GM19099 (cell line): Measurements from ENCODE around the gene C8G.

Source experiments
- POLR2A ChIP-seq: IDR thresholded peaks from 3 replicates; pipeline ENCODE4 v1.6.1; 2011; ENCODE audit warnings: low read depth; ENCODE audit not compliant: insufficient read length; ENCODE audit errors: extremely low read depth

The C8G gene

DNA sequence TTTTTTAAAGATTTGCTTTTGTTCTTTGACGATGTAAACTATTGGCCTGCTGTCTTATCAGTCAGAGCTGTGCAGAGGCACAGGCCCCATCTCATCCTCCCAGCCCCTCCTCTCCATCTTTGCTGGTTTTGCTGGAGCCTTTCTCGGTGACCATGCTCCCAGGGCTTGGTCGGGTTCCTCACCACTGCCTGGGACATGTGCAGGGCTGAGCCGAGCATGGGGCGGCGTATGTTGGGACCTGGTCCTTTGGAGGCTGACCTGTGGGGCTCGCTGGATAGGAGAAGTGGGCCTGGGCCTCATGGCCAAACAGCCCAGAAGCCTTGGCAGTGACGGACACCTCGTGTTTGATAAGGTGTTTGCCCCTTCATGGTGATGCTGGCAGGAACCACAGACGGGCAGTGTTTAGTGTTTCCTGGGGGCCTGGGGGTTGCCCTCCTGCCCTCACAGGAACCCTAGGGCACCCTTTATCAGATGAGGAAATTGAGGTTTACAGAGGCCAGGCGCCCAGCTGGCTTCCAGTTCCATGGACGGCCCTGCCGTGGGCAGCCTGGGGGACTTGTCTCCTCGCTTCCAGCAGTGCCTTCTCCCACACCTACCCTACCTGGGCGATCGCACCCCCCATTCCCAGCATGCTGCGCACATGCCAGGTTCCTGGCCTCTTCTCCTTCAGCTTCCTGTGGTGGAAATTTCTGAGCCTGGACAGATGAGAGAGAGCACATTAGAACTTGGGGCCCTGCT lies 31.2 kb upstream of the C8G start:
- TF ChIP-seq POLR2A, result no peak

DNA sequence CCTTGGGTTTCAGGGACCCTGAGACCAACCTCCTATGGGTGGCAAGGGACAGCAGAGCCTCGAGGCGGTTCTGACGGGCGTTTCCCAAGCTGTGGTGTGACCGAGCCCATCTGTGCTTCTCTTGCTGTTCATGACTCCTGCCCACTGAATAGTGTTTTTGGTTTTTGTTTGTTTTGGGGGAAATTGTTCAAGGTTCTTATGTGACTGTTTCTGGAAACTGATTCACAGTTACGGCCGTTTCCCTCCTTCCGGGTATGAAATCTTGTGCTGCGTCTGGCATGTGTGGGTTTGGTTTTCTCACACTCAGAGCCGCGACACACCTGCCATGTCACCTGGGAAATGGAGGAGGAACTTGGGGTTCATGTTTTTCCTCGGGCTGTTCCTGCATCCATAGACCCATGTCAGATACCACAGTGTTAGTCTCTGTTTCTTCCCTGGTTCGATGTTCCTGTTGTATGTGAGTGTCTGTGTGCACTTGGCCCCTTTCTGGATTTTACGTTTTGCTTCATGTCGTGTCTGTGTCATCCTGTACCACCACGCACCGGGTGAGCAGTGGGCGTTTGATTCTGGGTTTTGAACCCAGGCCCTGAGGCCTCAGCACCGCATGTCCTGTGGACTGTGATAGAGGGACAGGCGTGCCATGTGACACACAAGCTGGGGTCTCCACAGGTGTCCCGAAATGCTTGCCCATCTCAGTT lies 29.3 kb upstream of the C8G start:
- no peak for TF ChIP-seq POLR2A

DNA sequence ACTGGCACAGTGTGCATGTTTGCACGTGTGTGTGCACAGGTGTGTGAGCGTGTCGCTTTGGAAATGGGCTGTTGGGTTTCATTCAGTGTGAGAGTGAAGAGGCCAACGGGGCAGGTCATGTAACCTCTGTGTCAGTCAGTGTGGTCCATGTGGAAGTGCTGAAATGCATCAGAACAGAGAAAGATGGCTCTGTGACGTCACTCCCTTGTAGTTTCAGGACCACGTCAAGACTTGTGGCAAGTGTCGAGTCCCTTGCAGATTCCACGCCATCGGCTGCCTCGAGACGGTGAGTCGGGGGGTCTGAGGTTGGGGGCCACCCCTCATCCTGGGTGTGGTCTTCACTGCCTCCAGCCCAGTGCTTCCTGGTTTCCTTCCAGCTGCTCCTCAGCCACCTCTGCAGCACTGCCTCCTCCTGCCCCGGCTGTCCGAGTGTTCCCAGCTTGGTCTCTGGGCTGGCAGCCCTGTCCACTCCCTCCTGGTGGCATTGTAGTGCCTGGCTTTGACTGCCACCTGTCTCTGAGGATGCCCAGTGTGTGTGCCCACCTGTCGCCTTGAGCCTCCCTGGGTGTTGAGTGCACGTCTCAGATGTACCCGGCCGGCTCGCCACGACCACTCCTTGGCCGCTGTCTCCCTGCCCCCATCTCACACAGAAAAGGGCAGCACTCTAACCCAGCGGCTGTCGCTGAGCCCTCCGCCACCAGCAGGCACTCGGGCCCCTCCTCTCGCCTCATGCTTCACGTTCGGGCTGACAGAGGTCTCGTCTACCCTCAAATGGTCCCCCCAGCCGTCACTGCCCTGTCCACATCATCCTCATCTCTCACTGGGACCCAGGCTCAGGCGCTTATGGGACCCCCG lies 28.5 kb upstream of the C8G start:
- TF ChIP-seq POLR2A, result no peak

DNA sequence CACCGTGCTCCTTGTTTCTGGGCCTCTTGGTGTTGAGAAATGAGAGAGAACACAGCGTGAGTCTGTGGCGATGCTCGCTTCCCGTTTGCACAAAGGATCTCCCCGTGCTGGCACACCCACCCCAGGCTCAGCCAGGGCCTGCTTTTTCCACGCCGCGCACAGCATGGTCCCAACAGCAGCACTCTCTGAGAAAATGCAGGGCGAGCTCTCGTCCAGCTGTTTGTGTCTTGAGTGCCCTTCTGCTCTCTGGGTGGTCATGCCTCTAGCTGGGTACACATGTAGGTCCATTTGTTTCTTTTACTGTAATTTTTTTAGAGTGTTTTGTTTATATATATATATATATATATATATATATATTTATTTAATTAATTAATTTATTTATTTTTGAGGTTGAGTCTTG lies 27.1 kb upstream of the C8G start:
- TF ChIP-seq POLR2A, result no peak

DNA sequence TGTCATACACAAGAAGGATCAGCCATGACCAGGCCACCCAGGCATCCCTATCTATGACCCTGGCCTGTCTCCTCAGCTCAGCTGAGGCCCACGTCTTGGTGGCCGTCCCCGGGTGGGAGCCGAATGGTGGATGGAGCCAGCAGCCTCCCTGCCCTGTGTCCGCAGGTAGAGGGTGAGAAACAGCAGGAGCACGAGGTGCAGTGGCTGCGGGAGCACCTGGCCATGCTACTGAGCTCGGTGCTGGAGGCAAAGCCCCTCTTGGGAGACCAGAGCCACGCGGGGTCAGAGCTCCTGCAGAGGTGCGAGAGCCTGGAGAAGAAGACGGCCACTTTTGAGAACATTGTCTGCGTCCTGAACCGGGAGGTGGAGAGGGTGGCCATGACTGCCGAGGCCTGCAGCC lies 25.0 kb upstream of the C8G start:
- TF ChIP-seq POLR2A, result no peak

GRCh38 chr9:136920734-136921231 lies 24.3 kb upstream of the C8G start:
- no peak for TF ChIP-seq POLR2A

DNA sequence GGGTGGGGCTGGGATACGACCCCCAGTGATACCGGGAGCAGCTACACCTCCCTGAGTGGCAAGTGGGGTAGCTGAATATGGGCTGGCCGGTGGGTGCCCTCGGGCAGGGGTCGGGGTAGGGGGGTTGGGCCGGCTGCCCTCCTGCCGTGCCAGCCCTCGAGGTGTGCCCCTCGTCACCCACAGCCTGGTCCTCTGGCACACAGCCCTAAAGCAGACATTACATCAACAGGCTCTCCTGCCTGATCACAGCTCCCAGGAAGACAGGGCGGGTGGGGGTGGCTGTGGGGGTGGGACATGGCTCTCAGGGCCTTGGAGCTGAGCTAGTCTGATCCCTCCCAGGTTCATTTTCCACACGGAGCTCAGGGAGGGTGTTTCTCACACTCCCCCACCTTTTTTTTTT lies 23.7 kb upstream of the C8G start:
- no peak for TF ChIP-seq POLR2A

GRCh38 chr9:136921718-136922117 lies 23.3 kb upstream of the C8G start:
- no peak for TF ChIP-seq POLR2A

- TF ChIP-seq POLR2A, result no peak
Measured at GRCh38 chr9:136922540-136922939, 22.5 kb upstream of the C8G start.

GRCh38 chr9:136923881-136924280 lies 21.2 kb upstream of the C8G start:
- TF ChIP-seq POLR2A, result no peak

DNA sequence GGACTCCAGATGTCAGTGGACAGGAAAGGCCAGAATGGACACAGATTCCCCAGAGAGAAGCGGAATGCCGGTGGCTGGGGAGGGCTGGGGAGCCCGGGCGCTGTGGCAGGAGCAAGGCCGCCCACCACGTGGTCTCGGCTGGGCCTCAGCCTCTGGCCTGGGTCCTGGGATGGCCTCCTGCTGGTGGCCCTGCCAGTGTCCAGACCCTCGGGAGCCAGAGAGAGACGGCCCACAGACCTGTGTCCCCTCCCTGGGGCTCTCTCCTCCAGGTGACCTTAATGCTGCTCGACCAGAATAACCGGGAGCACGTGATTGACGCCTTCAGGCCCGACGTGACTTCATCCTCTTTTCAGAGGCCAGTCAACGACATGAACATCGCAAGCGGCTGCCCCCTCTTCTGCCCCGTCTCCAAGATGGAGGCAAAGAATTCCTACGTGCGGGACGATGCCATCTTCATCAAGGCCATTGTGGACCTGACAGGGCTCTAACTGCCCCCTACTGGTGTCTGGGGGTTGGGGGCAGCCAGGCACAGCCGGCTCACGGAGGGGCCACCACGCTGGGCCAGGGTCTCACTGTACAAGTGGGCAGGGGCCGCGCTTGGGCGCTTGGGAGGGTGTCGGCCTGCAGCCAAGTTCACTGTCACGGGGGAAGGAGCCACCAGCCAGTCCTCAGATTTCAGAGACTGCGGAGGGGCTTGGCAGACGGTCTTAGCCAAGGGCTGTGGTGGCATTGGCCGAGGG lies 19.5 kb upstream of the C8G start:
- TF ChIP-seq POLR2A, result no peak

DNA sequence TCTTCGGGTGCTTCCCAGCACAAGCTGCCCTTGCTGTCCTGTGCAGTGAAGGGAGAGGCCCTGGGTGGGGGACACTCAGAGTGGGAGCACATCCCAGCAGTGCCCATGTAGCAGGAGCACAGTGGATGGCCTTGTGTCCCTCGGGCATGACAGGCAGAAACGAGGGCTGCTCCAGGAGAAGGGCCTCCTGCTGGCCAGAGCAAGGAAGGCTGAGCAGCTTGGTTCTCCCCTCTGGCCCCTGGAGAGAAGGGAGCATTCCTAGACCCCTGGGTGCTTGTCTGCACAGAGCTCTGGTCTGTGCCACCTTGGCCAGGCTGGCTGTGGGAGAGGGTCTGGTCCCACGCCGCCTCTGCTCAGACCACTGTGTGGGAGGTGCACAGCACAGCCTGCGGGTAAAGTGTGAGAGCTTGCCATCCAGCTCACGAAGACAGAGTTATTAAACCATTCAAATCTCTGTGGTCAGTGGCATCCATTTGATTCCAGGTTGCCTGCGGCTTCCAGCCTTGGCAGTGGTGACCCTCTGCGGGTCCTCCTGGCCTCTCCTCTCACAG lies 18.8 kb upstream of the C8G start:
- no peak for TF ChIP-seq POLR2A

GRCh38 chr9:136926749-136927148 lies 18.3 kb upstream of the C8G start:
- no peak for TF ChIP-seq POLR2A
